HTR-8/SVneo (cell line): ENCODE data around the gene TMC7.
A peak's percentile ranks its signal among the peaks of the same experiment; 100 is the strongest.

Experiments
- DNase-seq: peaks from one replicate; pipeline ENCODE4 v3.0.0; 2011; ENCODE audit warnings: low spot score, mixed read lengths; ENCODE audit not compliant: insufficient read length
- FAIRE-seq: peaks from 2 replicates; lab custom pipeline; 2011; peaks lifted over from hg19 to GRCh38; lab: Jason Lieb, UNC

TMC7 gene

GRCh38 chr16:19085679-19086200, 102.0 kb downstream of the TMC7 start:
- FAIRE-seq = no peak

GRCh38 chr16:19086322-19087199, 102.8 kb downstream of the TMC7 start:
- FAIRE-seq = peak; percentile 72
- DNase-seq = peak; percentile 90

More at GRCh38 chr16:19085679-19086200, 102.0 kb downstream of the TMC7 start:
- no peak for DNase-seq

DNA sequence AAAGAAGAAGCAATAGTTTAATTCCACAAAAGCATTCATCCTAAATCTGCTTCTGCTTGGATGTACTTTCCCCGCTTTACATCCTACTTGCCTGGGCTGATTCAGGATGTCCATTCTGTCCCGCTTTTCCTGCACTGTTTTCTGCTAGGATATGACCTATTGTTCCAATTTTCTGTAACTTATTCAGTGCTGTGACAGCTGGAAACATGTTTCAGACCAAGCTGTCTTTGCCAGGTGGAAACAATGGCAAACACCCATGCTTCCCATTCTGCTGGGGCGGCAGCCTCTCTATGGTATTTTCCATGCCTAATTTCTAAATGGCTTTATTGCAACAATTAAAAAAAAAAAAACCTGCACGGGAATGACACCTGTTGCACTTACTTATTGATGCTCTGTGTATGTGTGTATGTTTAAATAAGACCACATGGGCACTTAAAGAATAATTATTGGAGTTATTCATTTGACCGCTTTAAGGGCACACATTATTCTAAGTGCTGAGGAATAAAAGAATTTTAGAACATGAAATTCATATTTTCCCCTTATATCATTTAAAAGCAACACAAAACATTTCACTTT, 104.7 kb downstream of the TMC7 start:
- DNase-seq (no peak), FAIRE-seq (no peak)

GRCh38 chr16:19089410-19089955, 105.7 kb downstream of the TMC7 start:
- no peak for DNase-seq
- no peak for FAIRE-seq

DNA sequence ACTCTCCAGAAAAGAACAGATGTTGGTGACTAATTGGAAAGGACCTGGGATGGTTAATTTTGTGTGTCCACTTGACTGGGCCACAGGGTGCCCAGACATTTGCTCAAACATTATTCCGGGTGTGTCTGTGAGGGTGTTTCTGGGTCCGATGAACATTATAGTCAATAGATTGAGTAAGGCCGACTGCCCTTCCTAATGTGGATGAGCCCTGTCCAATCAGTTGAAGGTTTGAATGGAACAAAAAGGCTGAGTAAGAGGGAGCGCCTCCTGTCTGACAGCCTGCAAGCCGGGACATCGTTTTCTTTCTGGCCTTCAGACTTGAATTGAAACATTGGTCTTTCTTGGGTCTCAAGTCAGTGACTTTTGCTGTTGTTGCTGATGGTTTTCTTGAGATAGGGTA, 107.2 kb downstream of the TMC7 start:
- FAIRE-seq (no peak), DNase-seq (no peak)

GRCh38 chr16:19092653-19093410, 109.1 kb downstream of the TMC7 start:
- no peak for FAIRE-seq

DNA sequence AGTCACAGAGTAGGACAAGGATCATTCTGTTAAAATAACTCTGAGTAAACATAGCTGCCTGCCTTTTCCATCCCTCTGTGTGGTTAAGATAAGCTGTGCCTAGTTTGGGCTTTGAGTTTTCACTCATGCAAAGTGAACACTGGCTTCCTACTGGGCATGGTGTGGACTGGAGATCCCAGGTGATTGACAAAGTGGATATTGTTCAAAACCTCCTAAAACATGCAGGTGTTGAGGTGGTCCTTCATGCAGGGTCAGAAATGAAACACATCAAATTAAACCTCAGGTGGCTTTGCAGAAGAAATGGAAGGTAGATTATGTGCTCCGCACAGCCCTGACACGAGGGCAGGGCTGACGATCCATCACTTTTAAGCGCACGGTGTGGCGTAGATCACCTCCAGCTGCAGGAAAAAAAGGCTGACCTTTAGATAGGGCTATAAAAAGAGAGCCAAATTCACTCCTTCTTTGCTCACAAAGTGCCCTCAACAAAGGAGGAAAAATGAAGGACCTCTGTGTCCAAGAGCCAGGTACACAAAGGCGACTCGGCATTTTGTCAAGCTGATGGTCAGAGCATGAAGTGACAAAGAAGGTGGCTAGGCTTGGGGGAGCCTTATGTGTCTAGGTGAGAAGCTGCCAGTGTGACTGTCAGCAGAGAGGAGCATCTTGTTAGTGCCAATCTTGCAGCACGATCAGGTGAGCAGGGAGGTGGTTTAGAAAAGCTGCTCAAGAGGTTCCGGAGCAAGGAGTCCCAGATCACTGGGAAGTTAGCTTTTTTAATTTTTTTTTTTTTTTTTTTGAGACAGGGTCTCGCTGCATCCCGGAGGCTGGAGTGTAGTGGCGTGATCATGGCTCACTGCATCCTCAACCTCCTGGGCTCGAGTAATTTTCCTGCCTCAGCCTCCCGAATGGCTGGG, 110.2 kb downstream of the TMC7 start:
- FAIRE-seq = no peak
- no peak for DNase-seq

More at GRCh38 chr16:19092653-19093410, 109.1 kb downstream of the TMC7 start:
- no peak for DNase-seq

DNA sequence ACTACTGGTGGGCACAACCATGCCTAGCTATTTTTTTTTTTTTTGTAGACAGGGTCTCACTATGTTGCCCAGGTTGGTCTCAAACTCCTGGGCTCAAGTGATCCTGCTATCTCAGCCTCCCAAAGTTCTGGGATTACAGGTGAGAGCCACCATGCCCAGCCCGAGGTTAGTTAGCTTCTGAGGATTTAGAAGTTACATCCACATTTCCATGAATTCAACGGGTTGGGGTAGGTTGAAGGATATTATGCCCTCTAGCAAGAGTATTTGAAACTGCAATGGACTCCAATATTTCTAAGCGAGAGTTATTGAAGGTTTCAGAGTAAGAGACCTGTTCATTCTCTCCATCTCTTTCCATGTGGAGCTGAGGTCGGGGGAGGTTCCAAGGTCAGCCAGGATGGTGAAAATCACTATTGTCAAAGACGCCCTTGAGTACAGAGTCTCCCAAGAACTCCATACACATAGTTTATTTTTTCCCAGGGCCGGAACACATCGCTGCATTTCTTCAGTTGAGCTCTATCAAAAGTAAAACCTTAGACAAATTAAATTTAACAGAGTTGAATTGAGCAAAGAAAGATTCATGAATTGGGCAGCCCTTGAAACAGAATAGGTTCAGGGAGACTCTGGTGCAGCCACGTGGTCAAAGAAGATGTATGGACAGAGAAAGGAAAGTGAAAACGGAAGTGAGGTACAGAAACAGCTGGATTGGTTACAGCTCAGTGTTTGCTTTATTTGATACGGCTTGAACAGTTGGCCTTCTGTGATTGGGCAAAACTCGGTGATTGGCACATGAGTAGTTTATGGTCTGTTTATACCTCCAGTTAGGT, 111.0 kb downstream of the TMC7 start:
- no peak for FAIRE-seq
- no peak for DNase-seq

DNA sequence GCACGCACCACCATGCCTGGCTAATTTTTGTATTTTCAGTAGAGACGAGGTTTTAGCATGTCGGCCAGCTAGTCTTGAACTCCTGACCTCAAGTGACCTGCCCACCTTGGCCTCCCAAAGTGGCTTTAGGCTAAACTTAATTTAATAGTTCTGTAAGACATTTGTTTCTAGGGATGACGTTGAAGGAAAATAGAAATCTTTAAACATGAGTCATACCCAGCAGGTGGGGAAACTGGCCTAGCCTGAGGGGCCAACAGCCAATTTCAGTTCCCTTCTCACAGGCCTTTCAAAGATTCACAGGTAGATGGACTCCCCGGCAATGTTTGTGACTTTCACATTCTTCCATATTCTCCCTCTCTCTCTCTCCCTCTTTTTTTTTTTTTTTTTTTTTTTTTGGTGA, 111.9 kb downstream of the TMC7 start:
- FAIRE-seq (no peak), DNase-seq (no peak)

GRCh38 chr16:19098173-19098572, 114.4 kb downstream of the TMC7 start:
- DNase-seq = no peak
- FAIRE-seq = no peak

- DNase-seq = no peak
- FAIRE-seq = no peak
These were observed 118.6 kb downstream of the TMC7 start for GRCh38 chr16:19102187-19102872.

DNA sequence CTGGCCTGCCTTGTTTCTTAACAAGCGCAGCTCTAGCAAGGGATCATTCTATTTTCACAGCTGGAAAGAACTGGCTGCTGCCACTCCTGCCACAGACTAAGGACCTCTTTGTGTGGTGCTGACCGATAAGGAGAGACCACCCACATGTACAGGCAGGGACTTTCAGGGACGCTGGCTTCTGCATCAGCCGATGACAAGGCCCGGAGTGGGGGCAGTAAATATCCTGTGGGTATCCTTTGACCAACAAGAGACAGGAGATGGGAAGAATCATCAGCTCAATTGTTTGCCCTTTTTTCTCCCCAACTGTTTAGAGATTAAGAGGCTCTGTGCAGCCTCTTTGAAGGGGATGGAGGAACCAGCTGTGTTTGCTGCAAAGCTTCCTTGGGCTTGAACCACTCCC, 120.9 kb downstream of the TMC7 start:
- no peak for DNase-seq
- FAIRE-seq = no peak

DNA sequence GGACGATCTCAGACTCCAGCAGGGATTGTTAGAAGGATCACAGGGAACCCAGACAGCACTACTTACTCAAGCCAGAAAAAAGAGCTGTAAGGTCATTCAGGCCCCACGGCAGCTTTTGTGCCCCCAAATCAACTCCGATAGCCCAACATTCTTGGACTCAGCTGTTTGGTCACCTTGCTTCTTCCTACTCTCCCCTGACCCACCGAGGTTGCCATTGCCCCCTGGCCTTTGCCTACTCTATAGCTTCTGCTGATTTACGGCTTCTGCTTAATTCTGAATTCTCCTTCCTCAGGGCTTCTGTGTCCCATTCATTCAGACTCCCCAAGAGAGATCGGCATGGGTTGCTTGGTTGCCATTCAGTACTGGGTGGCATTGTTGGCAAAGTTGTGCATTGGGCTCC, 121.4 kb downstream of the TMC7 start:
- no peak for FAIRE-seq
- DNase-seq = no peak

DNA sequence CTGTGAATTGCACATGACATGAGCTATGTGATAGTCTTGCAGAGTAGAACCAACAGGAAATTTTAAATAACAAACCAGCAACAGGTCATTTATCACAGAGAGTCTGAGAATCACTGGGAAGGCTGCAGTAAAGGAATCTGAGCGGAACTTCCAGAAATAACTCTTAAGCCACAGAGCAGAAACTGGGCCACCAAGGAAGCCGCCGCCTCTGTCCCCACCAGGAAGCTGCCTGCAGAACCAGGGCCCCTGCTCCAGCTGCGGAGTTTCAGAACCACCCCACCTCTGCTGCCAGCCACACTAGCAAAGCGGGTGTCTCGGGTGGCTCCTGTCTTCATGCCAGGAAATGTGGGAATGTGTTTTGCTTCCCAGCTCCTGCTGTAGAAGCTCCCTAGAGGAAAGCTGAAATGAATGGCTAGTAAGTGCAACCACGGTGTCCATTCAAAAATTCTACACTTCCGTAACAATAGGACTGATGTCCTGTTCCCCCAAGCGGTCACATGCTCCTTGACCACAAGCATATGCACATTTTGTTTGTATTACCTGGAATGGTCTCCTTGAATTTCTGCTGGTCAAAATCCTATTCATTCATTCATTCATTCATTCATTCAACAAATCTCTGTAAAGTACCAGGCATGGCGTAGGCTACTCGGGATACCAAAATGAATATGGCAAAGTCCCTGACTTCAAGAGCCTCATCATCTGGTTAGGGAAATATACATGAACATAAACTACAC, 122.3 kb downstream of the TMC7 start:
- FAIRE-seq (no peak), DNase-seq (no peak)

GRCh38 chr16:19106625-19107020, 122.9 kb downstream of the TMC7 start:
- no peak for FAIRE-seq
- DNase-seq = no peak

DNA sequence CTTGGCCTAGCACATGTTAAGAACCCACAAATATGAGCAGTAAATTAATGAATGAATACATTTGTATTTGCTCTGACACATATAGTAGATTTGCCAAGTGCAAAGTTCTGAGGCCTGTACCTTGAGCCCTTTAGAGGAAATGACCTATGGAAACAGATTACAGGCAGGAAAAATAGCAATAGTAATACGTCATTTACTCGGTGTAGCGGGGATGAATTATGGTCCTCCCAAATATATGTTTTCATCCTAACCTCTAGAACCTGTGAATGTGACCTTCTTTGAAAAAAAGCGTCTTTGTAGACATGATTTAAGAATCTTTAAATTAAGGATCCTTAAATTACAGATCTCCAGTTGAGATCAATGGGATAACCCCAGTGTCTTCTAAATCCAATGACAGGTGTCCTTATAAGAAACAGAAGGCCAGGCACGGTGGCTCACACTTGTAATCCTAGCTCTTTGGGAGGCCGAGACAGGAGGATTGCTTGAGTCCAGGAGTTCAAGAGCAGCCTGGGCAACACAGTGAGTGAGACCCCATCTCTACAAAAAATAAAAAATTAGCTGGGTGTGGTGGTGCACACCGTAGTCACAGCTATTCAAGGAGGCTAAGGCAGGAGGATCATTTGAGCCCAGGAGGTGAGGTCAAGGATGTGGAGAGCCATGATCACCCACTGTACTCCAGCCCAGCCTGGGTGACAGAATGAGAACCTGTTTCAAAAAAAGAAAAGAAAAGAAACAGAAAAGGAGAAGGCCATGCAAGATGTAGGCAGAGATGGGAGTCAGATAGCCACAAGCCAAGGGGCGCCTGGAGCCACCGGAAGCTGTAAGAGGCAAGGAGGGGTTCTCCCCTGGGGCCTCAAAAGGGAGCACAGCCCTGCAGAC, 124.9 kb downstream of the TMC7 start:
- DNase-seq (no peak), FAIRE-seq (no peak)

DNA sequence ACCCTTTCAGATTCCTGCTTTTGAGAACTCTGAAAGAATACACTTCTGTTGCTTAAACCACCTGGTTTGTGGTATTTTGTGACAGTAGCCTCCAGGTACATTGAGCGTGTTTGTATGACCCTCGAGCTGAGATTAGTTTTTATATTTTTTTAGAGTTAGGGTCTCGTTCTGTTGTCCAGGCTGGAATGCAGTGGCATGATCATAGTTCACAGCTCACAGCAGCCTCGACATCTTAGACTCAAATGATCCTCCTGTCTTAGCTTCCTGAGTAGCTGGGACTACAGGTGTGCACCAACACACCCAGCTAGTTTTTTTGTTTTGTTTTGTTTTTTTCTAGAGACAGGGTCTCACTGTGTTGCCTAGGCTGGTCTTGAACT, 125.5 kb downstream of the TMC7 start:
- no peak for FAIRE-seq

More for the DNA sequence above, 125.5 kb downstream of the TMC7 start:
- no peak for DNase-seq
